ENCODE results near the gene RNF213. TPM values are rescaled to one million over a fixed set of nuclear protein-coding genes. Genes with fewer than 3 reads are reported as not detected.
"Not testable (repeated sequence)": the region's sequence is repeated elsewhere in the genome, so short reads cannot be mapped to it uniquely, and the experiment has no call there.

The RNF213 gene
- polyA plus RNA-seq, 1 donor, result 31.0 TPM

DNA sequence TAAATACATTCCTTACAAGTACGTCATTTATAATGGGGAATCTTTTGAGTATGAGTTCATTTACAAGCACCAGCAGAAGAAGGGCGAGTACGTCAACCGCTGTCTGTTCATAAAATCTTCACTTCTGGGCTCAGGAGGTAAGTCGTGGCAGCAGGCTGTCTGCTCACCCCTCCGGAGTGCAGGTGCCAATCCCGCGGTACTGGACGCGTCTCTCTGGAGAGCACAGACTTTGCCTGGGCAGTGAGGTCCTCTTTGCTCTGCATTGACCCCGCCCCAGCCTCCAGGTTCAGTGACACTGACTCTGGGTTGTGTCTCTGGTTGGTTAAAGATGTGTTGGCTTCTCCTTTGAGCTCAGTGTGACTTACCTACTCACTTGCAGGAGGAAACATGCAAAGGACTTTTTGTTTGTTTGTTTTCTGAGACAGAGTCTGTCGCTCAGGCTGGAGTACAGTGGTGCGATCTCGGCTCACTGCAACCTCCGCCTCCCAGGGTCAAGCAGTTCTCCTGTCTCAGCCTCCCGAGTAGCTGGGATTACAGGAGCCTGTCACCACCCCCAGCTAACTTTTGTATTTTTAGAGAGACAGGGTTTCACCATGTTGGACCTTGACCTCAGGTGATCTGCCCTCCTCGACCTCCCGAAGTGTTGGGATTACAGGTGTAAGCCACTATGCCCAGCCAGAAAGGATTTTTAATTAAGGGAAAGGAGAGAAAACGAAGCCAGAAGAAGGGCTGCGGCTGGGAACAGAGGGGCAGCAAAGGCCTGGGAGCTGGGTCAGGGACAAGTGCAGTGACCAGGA is 31.2 kb downstream of the RNF213 start:
- DNase-seq (ENCODE audit: low read depth), result no peak

- no peak for DNase-seq (ENCODE audit: low read depth)
Measured at GRCh38 chr17:80292521-80292971, 31.9 kb downstream of the RNF213 start.

GRCh38 chr17:80294210-80294609 is 33.6 kb downstream of the RNF213 start:
- DNase-seq (ENCODE audit: low read depth), result peak; percentile 9

DNA sequence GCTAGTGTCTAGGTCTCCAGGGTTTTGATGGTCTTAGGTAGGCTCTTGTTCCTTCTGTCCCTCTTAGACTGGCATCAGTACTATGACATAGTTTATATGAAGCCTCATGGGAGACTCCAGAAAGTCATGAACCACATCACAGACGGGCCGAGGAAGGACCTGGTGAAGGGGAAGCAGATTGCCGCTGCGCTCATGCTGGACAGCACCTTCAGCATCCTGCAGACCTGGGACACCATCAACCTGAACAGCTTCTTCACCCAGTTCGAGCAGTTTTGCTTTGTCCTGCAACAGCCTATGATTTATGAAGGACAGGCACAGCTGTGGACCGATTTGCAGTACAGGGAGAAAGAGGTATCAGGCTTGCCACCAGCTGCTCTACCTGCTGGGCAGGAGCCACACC is 34.0 kb downstream of the RNF213 start:
- DNase-seq (ENCODE audit: low read depth), result no peak

DNA sequence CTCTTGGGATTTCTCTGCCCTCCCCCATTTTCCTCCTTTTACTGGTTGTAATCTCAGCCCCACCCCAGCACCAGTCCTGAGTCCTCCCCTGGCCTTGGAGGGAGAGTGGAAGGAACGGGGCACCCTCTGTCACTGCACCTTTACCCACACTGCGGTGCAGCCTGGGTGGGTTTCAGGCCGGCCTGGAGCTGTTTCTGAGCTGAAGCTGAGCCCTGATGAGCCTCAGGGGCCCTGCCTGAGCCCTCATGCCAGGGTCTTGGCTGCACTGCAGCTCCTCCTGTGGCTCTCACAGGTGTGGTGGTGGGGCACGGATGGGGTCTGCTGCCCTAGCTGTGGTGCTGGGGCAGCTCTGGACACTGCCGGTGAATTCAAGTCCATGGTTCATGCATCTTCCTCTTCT is 34.5 kb downstream of the RNF213 start:
- DNase-seq (ENCODE audit: low read depth), result no peak

GRCh38 chr17:80295559-80295958 is 34.9 kb downstream of the RNF213 start:
- DNase-seq (ENCODE audit: low read depth), result no peak

GRCh38 chr17:80296221-80296620 is 35.6 kb downstream of the RNF213 start:
- DNase-seq (ENCODE audit: low read depth), result no peak

DNA sequence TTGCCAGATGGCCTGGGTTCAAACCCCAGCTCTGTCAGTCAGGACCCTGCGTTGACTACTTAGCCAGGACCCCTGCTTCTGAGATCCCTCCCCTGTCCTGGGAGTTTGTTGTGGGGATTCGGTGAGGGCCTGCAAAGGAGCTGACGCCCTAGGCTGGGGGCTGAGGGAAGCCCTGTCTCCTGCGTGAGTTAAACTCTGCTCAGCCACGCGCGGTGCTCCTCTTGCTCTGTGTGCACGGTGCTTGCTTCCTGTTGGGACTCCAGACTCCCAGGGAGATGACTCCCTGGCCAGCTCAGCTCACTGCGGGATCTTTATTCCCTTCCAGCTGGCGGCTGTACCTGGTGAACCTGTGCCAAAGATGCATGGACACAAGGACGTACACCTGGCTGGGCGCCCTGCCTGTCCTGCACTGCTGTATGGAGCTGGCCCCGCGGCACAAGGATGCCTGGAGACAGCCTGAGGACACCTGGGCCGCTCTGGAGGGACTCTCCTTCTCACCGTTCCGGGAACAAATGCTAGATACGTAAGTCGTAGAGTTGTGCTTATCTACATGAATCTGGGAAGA is 37.4 kb downstream of the RNF213 start:
- DNase-seq (ENCODE audit: low read depth), result no peak

DNA sequence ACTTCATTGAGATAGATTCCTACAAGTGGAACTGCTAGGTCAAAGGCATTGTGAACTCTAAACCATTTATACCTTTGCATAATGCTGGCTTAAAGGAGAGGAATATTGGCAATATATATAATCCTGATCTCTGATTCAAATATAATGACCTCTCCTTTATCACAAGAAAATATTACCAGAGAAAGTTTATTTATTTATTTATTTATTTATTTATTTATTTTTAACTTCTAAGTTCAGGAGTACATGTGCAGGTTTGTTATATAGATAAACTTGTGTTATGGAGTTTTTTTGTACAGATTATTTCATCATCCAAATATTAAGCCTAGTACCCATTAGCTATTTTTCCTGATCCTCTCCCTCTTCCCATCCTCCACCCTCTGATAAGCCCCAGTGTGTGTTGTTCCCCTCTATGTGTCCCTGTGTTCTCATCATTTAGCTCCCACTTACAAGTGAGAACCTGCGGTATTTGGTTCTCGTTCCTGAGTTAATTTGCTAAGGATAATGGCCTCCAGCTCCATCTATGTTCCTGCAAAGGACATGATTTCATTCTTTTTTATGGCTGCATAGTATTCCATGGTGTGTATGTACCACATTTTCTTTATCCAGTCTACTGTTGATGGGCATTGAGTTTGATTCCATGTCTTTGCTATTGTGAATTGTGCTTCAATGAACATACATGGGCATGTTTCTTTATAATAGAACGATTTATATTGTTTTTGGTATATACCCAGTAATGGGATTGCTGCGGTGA is 38.9 kb downstream of the RNF213 start:
- DNase-seq (ENCODE audit: low read depth), result not testable (repeated sequence)

- not testable (repeated sequence) for DNase-seq (ENCODE audit: low read depth)
Measured at GRCh38 chr17:80300756-80301155, 40.1 kb downstream of the RNF213 start.

DNA sequence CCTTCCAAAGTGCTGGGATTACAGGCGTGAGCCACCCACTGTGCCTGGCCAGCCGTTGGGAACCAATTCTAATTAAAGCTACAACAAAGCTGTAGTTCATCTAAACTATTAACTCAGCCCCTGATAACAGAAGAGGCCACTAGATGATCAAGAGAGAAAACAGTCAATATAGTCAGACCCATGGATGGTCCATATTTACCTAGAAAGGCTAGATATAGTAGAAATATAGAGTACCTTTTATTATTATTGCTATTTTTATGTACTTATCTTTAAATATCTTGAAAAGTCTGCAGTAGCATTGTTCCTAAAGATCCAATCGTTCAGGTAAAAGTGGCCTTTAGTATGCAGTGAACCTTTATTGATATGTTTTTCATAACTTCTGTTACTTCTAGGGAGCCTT is 43.2 kb downstream of the RNF213 start:
- DNase-seq (ENCODE audit: low read depth), result no peak

DNA sequence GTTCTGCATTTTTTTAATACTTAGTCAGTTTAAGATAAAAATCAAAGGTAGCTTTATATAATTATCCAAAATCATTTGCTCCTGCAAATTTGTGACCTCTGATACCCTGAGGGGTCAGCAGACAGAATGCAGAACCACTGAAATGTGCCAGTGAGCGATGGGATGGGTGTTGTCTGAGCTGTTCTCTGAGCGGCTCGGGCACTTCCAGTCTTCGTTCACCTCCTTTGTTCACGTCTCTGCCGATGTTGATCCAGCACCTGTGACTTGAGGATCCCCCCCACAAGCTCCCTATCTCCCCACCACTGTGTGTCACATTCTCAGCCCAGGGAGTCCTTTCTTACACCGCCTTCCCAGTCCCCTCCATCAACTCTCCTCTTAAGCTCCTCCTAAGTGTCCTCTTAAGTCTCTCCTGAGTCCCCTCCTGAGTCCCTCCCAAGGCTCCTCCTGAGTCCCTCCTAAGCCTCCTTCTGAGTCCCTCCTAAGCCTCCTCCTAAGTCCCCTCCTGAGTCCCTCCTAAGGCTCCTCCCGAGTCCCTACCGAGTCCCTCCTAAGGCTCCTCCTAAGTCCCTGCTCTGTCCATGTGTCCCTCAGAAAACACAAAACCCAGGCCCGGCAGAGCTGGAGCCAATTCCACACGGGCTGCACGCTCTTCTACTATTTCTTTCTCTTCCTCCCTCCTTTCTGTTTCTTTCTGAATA is 47.5 kb downstream of the RNF213 start:
- no peak for DNase-seq (ENCODE audit: low read depth)

GRCh38 chr17:80308692-80309517 is 48.3 kb downstream of the RNF213 start:
- DNase-seq (ENCODE audit: low read depth), result no peak

DNA sequence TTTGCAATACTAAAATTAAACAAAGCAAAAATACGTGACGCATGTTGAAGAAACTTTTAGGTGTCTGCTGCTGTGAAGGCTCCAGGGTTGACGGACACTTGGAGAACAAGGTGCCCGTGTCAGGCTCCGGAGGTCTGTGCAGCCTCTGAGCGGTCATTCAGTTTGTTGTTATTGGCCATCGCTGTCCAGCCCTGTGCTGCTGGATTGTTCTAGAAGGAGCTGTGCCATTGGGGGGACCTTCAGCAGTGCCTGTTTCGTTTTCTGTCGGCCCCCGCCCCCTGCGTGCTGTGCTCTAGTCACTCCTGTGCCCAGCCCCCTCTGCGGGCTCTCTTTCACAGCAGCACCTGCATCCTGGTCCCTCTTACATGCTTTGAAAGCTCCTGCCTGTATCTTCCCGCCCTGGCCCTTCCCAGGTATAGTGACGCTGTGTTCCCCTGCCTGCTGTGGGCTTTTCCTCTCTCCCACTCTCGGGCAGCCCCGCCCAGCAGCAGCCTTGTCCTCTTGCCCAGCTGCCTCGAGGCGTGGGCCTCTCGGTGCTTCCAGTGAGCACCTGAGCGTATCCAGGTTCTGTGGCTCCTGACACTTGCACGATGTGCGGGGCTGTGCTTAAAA is 50.7 kb downstream of the RNF213 start:
- DNase-seq (ENCODE audit: low read depth), result no peak

- no peak for DNase-seq (ENCODE audit: low read depth)
Measured at GRCh38 chr17:80312621-80313135, 52.0 kb downstream of the RNF213 start.

GRCh38 chr17:80313160-80313829 is 52.6 kb downstream of the RNF213 start:
- no peak for DNase-seq (ENCODE audit: low read depth)

DNA sequence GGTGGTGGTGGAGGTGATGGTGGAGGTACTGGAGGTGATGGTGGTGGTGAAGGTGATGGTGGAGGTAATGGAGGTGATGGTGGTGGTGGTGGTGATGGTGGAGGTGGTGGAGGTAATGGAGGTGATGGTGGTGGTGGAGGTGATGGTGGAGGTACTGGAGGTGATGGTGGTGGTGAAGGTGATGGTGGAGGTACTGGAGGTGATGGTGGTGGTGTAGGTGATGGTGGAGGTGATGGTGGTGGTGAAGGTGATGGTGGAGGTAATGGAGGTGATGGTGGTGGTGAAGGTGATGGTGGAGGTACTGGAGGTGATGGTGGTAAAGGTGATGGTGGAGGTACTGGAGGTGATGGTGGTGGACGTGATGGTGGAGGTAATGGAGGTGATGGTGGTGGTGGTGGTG is 53.3 kb downstream of the RNF213 start:
- not testable (repeated sequence) for DNase-seq (ENCODE audit: low read depth)

DNA sequence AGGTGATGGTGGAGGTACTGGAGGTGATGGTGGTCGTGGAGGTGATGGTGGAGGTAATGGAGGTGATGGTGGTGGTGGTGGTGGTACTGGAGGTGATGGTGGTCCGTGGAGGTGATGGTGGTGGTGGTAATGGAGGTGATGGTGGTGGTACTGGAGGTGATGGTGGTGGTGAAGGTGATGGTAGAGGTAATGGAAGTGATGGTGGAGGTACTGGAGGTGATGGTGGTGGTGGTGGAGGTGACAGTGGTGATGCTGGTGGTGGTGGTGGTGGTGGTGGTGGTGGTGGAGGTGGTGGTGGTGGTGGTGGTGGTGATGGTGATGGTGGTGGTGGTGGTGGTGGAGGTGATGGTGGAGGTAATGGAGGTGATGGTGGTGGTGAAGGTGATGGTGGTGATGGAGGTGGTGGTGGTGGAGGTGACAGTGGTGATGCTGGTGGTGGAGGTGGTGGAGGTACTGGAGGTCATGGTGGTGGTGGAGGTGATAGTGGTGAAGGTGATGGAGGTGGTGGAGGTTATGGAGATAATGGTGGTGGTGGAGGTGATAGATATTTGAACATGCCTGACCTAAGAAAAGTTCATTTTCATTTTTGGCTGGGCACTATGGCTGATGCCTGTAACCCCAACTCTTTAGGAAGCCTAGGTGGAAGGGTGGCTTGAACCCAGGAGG is 55.0 kb downstream of the RNF213 start:
- no peak for DNase-seq (ENCODE audit: low read depth)

DNA sequence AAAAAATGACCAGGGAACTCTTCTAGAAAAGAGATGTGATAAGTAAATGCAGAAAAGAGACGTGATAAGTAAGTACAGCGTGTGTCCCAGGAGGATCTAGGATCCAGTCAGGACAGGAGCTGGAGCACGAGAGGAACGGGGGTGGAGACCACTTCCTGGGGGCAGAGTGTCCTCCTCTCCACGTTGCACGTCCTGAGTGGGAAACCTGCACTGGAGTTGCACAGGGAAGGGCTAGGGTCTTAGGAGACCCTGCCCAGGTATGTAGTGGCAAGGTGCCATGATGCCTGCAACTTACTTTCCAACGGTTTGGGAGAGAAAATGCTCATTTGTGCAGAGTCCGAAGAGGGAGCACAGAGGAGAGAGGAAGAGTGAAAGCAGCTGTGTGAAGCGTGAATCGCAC is 55.8 kb downstream of the RNF213 start:
- DNase-seq (ENCODE audit: low read depth), result no peak

All from forelimb muscle (tissue), 1 donor.